C4-2B (cell line): Measurements from ENCODE around the gene PLP2.
"Not testable (repeated sequence)": the region's sequence is repeated elsewhere in the genome, so short reads cannot be mapped to it uniquely, and the experiment has no call there.

Experiments used
- H3K27ac ChIP-seq: fragments of 450-650 bp; 2 replicates; pipeline ENCODE4 v1.5.1; 2017
- ZFX ChIP-seq: fragments of 450-650 bp; IDR thresholded peaks from 2 replicates; pipeline ENCODE4 v1.6.1; 2017
- TF ChIP-seq, protein P1 (sequence below): fragments of 450-650 bp; conservative IDR thresholded peaks from 2 replicates; pipeline ENCODE4 v1.5.1; 2017; ENCODE audit warnings: mild to moderate bottlenecking

The PLP2 gene

DNA sequence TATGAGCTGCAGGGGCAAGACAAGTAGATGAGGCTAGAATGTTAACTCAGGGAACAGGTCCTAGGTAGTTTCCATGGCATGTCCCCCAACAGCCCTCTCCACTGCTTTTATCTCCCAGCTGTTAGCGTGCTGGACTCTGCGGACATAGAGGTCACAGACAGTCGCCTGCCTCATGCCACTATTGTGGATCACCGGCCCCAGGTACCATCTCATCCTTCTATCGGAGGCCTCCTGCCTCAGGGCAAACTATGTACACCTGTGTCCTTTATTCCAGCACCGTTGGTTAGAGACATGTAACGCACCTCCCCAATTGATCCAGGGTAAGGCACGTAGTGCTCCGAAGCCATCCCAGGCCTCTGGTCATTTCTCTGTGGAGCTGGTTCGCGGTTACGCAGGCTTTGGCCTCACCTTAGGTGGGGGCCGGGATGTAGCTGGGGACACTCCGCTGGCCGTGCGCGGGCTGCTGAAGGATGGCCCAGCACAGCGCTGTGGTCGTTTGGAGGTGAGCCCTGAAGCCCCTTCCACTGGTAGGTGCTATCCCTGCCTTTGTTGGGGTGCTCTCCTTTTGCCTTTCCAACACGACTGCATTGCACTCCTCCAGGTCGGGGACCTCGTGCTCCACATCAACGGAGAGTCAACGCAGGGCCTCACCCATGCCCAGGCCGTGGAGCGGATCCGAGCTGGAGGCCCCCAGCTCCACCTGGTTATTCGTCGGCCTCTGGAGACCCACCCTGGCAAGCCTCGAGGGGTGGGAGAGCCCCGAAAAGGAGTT is 6.9 kb upstream of the PLP2 start:
- no peak for TF ChIP-seq ZFX
- TF ChIP-seq, protein P1, sequence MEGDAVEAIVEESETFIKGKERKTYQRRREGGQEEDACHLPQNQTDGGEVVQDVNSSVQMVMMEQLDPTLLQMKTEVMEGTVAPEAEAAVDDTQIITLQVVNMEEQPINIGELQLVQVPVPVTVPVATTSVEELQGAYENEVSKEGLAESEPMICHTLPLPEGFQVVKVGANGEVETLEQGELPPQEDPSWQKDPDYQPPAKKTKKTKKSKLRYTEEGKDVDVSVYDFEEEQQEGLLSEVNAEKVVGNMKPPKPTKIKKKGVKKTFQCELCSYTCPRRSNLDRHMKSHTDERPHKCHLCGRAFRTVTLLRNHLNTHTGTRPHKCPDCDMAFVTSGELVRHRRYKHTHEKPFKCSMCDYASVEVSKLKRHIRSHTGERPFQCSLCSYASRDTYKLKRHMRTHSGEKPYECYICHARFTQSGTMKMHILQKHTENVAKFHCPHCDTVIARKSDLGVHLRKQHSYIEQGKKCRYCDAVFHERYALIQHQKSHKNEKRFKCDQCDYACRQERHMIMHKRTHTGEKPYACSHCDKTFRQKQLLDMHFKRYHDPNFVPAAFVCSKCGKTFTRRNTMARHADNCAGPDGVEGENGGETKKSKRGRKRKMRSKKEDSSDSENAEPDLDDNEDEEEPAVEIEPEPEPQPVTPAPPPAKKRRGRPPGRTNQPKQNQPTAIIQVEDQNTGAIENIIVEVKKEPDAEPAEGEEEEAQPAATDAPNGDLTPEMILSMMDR = no peak
- H3K27ac ChIP-seq = peak overlapping the region; percentile 78

DNA sequence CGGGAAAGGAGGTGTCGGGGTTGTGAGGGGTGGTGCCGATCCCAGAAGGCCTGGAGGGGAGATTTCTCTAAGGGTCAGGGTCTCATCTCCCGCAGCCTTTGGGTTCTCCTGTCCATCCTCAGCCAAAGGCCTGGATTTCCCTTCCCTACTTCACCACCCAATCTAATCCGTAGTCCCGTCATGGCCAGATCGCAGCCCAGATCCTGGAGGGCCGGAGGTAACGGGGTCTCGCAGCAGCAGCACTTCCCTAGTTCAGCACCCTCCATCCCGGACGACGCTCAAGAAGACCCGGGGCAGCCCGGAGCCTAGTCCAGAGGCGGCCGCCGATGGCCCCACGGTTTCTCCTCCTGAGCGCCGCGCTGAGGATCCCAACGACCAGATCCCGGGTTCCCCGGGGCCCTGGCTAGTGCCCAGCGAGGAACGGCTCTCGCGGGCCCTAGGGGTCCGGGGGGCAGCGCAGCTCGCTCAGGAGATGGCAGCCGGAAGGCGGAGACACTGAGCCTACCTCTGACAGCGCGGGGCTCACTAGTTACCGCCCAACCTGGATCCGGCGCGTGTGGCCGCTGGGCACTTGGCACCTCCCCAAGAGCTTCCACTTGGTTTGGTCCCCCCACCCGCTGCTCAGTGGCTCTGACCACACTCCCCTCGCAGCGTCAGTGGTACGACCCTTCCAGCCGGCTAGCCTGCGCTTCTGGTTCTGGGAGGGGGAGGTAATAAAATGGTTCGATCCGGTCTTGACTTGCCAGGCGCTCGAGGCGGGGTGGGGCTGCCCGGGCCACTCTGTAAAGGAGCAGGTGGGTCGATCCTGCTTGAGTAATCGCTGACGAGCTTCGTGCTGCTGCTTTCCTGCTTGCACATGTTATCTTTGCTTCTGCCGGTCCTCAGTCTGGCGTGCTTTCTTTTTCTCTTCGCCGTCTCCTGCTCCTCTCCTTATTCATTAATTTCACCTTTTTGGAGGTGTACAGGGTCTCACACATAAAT is 5.5 kb upstream of the PLP2 start:
- TF ChIP-seq, protein P1 = no peak
- no peak for TF ChIP-seq ZFX

DNA sequence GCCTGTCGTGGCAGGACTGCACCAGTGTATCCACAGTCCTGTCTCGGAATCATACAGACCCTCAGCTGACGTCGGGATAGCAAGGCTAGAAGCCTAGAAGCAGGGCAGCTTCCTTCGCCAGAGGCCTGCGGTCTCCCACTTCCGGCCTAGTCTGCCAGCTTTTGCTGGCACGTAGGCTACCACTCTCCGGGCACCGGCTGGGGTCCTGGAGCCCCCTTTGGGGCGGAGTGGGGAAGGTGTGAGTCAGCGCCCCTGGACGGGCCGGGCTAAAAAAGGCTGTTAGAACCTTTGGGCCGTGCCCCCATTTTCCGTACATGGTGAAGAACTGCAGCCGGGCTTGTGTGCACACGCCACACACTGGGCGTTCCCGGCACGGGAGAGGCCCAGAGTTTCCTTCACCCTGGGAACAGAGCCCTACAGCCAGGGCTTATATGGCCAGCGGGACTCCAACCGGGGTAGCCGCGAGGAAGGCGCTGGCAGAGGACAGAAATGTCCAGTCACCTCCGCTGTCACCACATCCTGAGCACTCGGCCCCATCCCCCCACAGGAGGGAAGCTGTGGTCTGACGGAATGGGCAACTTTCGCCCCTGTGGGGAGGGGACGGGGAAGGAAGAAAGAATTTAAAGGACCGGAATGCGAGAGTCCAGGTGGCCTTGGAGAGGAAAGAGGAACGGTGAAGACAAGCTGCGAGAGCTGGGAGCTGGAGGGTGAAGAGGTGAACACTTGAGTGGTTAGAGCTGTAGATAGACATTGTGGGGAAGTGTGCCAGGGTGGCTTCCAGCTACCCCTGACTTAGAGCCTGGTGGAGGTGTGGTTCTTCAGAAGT is 4.6 kb upstream of the PLP2 start:
- no peak for TF ChIP-seq ZFX
- TF ChIP-seq, protein P1 = no peak
- no peak overlapping the region for H3K27ac ChIP-seq

More for the DNA sequence above, 5.5 kb upstream of the PLP2 start:
- no peak overlapping the region for H3K27ac ChIP-seq

DNA sequence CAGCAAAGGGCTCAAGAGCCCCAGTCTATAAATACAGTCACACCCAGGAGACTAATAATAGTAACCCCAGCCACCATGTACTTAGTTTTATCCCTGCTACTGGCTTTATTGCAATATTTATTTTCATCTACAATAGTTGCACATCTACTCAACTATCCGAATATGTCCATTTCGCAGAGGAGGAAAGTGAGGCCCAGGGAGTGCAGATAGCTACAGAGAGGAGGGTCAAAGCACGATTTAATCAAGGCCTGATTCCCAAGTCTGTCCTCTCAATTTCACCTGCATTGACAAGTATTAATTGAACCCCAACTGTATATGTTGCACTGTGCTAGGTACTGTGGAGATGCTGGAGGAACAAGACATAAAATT is 4.0 kb upstream of the PLP2 start:
- no peak overlapping the region for H3K27ac ChIP-seq
- TF ChIP-seq, protein P1 = no peak
- TF ChIP-seq ZFX = no peak

DNA sequence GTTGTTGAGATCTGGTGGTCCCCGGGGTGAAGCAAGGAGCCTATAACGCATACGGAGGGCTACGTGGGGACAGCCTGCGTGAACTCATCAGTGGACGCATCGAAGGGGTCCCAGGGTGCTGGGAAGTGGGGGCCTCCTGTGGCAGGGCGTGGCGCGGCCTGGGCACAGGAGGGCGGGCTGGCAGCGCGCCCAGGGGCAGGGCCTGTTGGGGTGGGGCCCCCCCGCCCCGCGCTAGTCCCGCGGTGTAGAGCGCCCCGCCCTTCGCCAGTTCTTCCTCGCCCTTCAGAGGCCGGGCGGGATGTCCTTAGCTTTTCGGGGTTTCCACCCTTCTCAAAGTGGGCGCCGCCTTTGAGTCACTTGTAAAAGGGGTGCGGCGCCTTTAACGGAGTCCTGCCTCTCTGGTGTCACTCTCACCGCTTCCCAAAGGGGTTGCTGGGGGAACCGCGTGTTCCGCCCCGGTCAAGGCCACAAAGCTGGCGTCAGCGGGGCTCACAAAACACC is 632 bp downstream of the PLP2 start:
- TF ChIP-seq, protein P1 = no peak
- no peak for TF ChIP-seq ZFX
- peak overlapping the region; percentile 45 for H3K27ac ChIP-seq

DNA sequence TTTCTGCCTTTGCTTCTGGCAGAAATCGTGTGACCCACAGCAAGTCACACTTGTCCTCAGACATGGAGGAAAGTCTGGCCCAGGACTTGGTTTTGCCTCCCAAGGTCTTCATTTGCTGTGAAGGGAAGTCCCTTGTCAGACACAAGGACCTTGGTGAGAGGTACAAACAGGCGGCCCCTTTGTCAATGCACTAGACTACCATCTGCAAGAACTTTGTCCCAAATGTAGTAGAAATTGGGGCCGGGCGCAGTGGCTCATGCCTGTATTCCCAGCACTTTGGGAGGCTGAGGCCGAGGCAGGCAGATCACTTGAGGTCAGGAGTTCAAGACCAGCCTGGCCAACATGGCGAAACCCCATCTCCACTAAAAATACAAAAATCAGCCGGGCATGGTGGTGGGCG is 1.8 kb downstream of the PLP2 start:
- H3K27ac ChIP-seq = not testable (repeated sequence)

DNA sequence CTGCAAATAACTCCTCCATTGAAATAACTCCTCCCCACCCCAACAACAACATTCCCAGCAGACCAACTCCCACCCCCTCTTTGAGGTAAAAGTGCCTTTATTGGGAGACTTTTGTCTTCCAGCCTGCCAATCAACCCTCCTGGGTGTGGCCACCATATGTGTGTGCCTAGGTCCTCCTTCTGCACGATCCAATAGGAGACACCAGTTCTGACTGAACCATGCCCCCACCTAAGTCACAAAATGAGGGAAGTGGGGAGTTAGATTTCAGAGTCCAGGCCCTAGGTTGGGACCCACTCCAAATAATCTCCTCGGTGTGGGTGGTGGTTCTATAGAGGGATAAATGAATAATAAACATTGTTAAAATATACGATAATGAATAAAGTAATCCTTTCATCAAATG is 3.0 kb downstream of the PLP2 start:
- no peak overlapping the region for H3K27ac ChIP-seq
- no peak for TF ChIP-seq ZFX
- TF ChIP-seq, protein P1 = no peak
